Left lung (tissue), 14 donors: ENCODE results near the gene DPP3. TPM values are rescaled to one million over a fixed set of nuclear protein-coding genes. Genes with fewer than 3 reads are reported as not detected.
"Not testable (repeated sequence)": the region's sequence is repeated elsewhere in the genome, so short reads cannot be mapped to it uniquely, and the experiment has no call there.

Experiments used
- ATAC-seq: fragments of 200-7000 bp; cut with Tn5 transposase; one replicate; pipeline ENCODE4 v1.9.1; 2020; ENCODE audit warnings: moderate library complexity
- DNase-seq, 4 donors: peaks; one replicate each; pipeline ENCODE4 v3.0.0-alpha.2; 2013 to 2020
- H3K27ac ChIP-seq, 2 donors: fragments of 200-600 bp; sonication (generic) in 1 of 2; one replicate each; pipeline versions ENCODE4 v1.5.0 to v1.8.0; 2020 to 2021
- H3K27me3 ChIP-seq, 2 donors: fragments of 200-600 bp; sonication (generic) in 1 of 2; one replicate each; pipeline versions ENCODE4 v1.5.0 to v1.8.0; 2020 to 2021
- H3K36me3 ChIP-seq, 2 donors: fragments of 200-600 bp; sonication (generic) in 1 of 2; one replicate each; pipeline versions ENCODE4 v1.5.0 to v1.8.0; 2020 to 2021
- H3K4me1 ChIP-seq, 2 donors: fragments of 200-600 bp; one replicate each; pipeline ENCODE4 v1.8.0; 2021
- H3K4me3 ChIP-seq, 2 donors: fragments of 200-600 bp; sonication (generic) in 1 of 2; one replicate each; pipeline versions ENCODE4 v1.5.0 to v1.8.0; 2020 to 2021; ENCODE audit warnings: mild to moderate bottlenecking in 1 of 2
- H3K9me3 ChIP-seq, 2 donors: fragments of 200-600 bp; sonication (generic) in 1 of 2; one replicate each; pipeline versions ENCODE4 v1.5.0 to v1.8.0; 2020 to 2021
- intact Hi-C, 2 donors: fragments of 100-400 bp; cut with DNase I; formaldehyde crosslinking; loops; one replicate each; pipeline versions ENCODE4 v1.11.2 to v1.14.2; 2022
- long read RNA-seq, 12 donors: library from polyadenylated mRNA in 2 of 12; unstranded in 2 of 12; transcript quantifications; one replicate each; pipeline ENCODE4 v2.0.0 and lab custom pipeline, GENCODE V29; 2019 to 2026
- polyA plus RNA-seq, 6 donors: library from polyadenylated mRNA; unstranded; fragments of 120-200 nt; gene quantifications; one replicate each; pipeline ENCODE4 v1.2.1, GENCODE V29; 2013; ENCODE audit not compliant: insufficient read length in 6 of 6
- total RNA-seq, 2 donors: library from RNA; stranded (reverse); fragmentation: NEBNext Ultra II Directional; extraction: Animal tissue kit (Norgen Biotek cat#: 25700); gene quantifications; one replicate each; pipeline ENCODE4 v1.2.1, GENCODE V29; 2021
- TF ChIP-seq, protein P1 (sequence below), 2 donors: fragments of 200-600 bp; sonication (generic) in 1 of 2; IDR thresholded peaks; one replicate each; pipeline versions ENCODE4 v1.5.0 to v1.8.0; 2021; ENCODE audit warnings: antibody characterized with exemption in 2 of 2
- donor health status: DM: no; HTN: yes; CAD: no.
- donor health status: DM: no; HTN: no; CAD: no.

Gene DPP3, protein sequence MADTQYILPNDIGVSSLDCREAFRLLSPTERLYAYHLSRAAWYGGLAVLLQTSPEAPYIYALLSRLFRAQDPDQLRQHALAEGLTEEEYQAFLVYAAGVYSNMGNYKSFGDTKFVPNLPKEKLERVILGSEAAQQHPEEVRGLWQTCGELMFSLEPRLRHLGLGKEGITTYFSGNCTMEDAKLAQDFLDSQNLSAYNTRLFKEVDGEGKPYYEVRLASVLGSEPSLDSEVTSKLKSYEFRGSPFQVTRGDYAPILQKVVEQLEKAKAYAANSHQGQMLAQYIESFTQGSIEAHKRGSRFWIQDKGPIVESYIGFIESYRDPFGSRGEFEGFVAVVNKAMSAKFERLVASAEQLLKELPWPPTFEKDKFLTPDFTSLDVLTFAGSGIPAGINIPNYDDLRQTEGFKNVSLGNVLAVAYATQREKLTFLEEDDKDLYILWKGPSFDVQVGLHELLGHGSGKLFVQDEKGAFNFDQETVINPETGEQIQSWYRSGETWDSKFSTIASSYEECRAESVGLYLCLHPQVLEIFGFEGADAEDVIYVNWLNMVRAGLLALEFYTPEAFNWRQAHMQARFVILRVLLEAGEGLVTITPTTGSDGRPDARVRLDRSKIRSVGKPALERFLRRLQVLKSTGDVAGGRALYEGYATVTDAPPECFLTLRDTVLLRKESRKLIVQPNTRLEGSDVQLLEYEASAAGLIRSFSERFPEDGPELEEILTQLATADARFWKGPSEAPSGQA
- total RNA-seq (10 to 100 TPM; 46.4 to 68.1 TPM), polyA plus RNA-seq (10 to 100 TPM; 15.0 to 20.6 (median 17.1) TPM)
- long read RNA-seq, donor 1, partial matches to known transcripts: 0 of 5 reads
- long read RNA-seq, donor 1, other reads (novel, unspliced or antisense): 0 of 5 reads
- long read RNA-seq, donor 2, partial matches to known transcripts: 0 of 2 reads
- long read RNA-seq, donor 2, other reads (novel, unspliced or antisense): 0 of 2 reads
- long read RNA-seq, donor 3, partial matches to known transcripts: 0 of 1 reads
- long read RNA-seq, donor 3, other reads (novel, unspliced or antisense): 0 of 1 reads
- long read RNA-seq, donor 4, transcript DPP3-209 (18 exons, 2,974 nt): major isoform, 5 of 10 reads
- long read RNA-seq, donor 4, partial matches to known transcripts: 2 of 10 reads
- long read RNA-seq, donor 4, other reads (novel, unspliced or antisense): 0 of 10 reads
- long read RNA-seq, donor 5, partial matches to known transcripts: 0 of 1 reads
- long read RNA-seq, donor 5, other reads (novel, unspliced or antisense): 0 of 1 reads
- long read RNA-seq, donor 6, partial matches to known transcripts: 0 of 2 reads
- long read RNA-seq, donor 6, other reads (novel, unspliced or antisense): 0 of 2 reads
- long read RNA-seq, donor 7, partial matches to known transcripts: 0 of 2 reads
- long read RNA-seq, donor 7, other reads (novel, unspliced or antisense): 0 of 2 reads
- long read RNA-seq, donor 8, partial matches to known transcripts: 0 of 4 reads
- long read RNA-seq, donor 8, other reads (novel, unspliced or antisense): 0 of 4 reads
- long read RNA-seq, donor 9: 0 reads
- long read RNA-seq, donor 10, partial matches to known transcripts: 0 of 7 reads
- long read RNA-seq, donor 10, other reads (novel, unspliced or antisense): 2 of 7 reads
- long read RNA-seq, donor 11, partial matches to known transcripts: 14 of 19 reads
- long read RNA-seq, donor 11, other reads (novel, unspliced or antisense): 0 of 19 reads
- long read RNA-seq, donor 12, partial matches to known transcripts: 0 of 2 reads
- long read RNA-seq, donor 12, other reads (novel, unspliced or antisense): 0 of 2 reads

DNA sequence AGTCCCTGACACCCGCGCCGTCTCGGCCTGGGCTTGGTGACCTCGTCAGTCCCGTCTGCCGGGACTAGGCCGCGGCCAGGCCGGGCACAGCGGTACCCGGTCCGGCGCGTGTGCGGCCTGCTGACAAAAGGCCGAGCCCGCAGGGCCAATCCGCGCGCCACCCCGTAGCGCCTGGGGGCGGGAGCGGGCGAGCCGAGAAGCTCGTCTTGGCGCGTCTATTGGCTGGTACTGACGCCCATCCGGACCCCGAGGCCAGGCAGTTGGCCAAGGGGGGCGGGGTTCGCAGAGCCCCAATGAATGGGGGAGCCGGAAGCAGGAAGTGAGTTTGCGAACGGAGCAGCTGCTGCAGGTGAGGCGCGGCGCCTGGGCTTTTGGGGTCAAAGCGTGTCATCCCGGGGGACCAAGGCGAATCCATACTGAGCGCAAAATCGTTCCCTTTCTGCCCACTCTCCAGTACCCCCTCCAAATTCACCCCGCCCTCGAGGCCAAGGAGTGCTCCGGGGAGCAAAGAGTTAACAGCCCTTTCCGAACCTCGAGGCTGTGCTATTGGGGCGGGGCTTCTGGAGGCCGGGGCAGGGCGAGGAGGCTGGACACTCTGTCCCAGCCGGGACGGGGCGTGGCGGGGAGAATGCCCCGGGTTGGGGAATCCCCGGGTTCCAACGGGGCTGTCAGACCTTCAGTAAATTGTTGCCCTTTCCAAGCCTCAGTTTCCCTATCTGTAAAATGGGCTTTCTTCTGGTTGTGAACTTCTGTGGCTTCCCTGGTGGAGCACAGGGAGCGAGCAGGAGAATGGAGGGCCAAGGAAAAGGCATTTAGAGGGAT lies at the start of gene DPP3:
DPP3 (plus strand) TSS at position 318 of the 822 bp plus-strand sequence. CDS start 1,767 bp downstream, outside the sequence.
- ATAC-seq (peak; percentile 96), DNase-seq (peak; percentile 96 to 99 (median 97))
- Histone ChIP-seq H3K36me3 (peaks cover 0 to 39% of the 10 kb centered on the region in 2 donors), H3K4me1 (peaks cover 5 to 34% of the 10 kb centered on the region in 2 donors), H3K27ac (peak within 1 kb of the TSS; percentile 81 to 84), H3K4me3 (peak within 1 kb of the TSS; percentile 53 to 72), H3K27me3 (no peaks in the 10 kb centered on the region), H3K9me3 (no peaks in the 10 kb centered on the region)
- intact Hi-C loops: no loop called here
- TF ChIP-seq, protein P1, sequence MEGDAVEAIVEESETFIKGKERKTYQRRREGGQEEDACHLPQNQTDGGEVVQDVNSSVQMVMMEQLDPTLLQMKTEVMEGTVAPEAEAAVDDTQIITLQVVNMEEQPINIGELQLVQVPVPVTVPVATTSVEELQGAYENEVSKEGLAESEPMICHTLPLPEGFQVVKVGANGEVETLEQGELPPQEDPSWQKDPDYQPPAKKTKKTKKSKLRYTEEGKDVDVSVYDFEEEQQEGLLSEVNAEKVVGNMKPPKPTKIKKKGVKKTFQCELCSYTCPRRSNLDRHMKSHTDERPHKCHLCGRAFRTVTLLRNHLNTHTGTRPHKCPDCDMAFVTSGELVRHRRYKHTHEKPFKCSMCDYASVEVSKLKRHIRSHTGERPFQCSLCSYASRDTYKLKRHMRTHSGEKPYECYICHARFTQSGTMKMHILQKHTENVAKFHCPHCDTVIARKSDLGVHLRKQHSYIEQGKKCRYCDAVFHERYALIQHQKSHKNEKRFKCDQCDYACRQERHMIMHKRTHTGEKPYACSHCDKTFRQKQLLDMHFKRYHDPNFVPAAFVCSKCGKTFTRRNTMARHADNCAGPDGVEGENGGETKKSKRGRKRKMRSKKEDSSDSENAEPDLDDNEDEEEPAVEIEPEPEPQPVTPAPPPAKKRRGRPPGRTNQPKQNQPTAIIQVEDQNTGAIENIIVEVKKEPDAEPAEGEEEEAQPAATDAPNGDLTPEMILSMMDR (IDR thresholded peaks at IDR 0.05): no peak

DNA sequence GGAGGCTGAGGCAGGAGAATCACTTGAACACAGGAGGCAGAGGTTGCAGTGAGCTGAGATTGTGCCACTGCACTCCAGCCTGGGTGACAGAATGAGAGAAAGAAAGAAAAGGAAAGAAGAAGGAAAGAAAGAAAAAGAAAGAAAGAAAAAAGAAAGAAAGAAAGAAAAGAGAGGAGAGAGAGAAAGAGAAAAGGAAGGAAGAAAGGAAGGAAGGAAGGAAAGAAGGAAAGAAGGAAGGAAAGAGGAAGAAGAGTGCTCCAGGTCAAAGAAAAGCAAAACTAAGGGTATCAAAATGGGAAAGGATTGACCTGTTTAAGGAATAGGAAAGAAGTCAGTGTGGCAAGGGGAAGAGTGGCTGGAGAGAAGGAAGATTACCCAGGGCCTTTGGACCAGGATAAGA lies 48.9 kb upstream of the DPP3 start:
- H3K27me3 ChIP-seq, H3K4me3 ChIP-seq, H3K27ac ChIP-seq, H3K4me1 ChIP-seq, ATAC-seq, DNase-seq, intact Hi-C loops, H3K9me3 ChIP-seq: not testable (repeated sequence)
- peaks cover 0 to 25% of the 10 kb centered on the region in 2 donors for H3K36me3 ChIP-seq

GRCh38 chr11:66431871-66432329 lies 48.3 kb upstream of the DPP3 start:
- H3K4me1 ChIP-seq, H3K27me3 ChIP-seq, H3K4me3 ChIP-seq, intact Hi-C loops, DNase-seq, H3K27ac ChIP-seq, ATAC-seq, H3K9me3 ChIP-seq: not testable (repeated sequence)
- peaks cover 0 to 29% of the 10 kb centered on the region in 2 donors for H3K36me3 ChIP-seq

GRCh38 chr11:66432597-66432996 lies 47.6 kb upstream of the DPP3 start:
- no peak for ATAC-seq
- TF ChIP-seq, protein P1 (IDR thresholded peaks at IDR 0.05): no peak
- H3K27ac ChIP-seq: peak overlapping the region in 1 of 2 donors; percentile 14
- peaks cover 0 to 29% of the 10 kb centered on the region in 2 donors for H3K36me3 ChIP-seq
- no peaks in the 10 kb centered on the region for H3K27me3 ChIP-seq
- H3K9me3 ChIP-seq: no peaks in the 10 kb centered on the region
- no peak overlapping the region for H3K4me3 ChIP-seq
- peaks cover 0 to 4% of the 10 kb centered on the region in 2 donors for H3K4me1 ChIP-seq
- intact Hi-C loops: no loop called here
- no peak for DNase-seq
